ENCODE results near the gene HOXB8.
A peak's percentile ranks its signal among the peaks of the same experiment; 100 is the strongest.

Gene HOXB8

GRCh38 chr17:48583708-48584222 is 31.3 kb downstream of the HOXB8 start:
- no peaks in the 10 kb centered on the region for H3K9me3 ChIP-seq (ENCODE audit: insufficient read depth, low read length)
- 0 out of 2 replicates have a peak overlapping the region, but pooled peaks have one; percentile 93 for H3K9ac ChIP-seq (ENCODE audit: low read length)
- no peaks in the 10 kb centered on the region for H3K36me3 ChIP-seq (replicated peaks; ENCODE audit: low read depth, low read length)
- H3K4me3 ChIP-seq (ENCODE audit: low read length), result no peak overlapping the region
- peaks cover 19% of the 10 kb centered on the region; the same call in 1 of the 2 replicates for H3K79me2 ChIP-seq (ENCODE audit: low read length)
- peak overlapping the region; percentile 98 for H3K4me2 ChIP-seq (ENCODE audit: low read length)
- TF ChIP-seq EZH2phosphoT487 (IDR thresholded peaks at IDR 0.05; ENCODE audit: low read depth) (no peak), CTCF (IDR thresholded peaks at IDR 0.05; ENCODE audit: low read depth, low read length) (no peak)
- H2AFZ ChIP-seq (ENCODE audit: low read depth, low read length), result no peak overlapping the region
- H4K20me1 ChIP-seq (ENCODE audit: insufficient read depth, low read length), result no peaks in the 10 kb centered on the region
- peaks cover 29% of the 10 kb centered on the region for H3K27me3 ChIP-seq (ENCODE audit: low read depth, low read length)
- peaks cover 51% of the 10 kb centered on the region for H3K4me1 ChIP-seq (ENCODE audit: low read length)
- no peak overlapping the region for H3K27ac ChIP-seq (ENCODE audit: low read length)

GRCh38 chr17:48582750-48583069 is 32.4 kb downstream of the HOXB8 start:
- H3K4me1 ChIP-seq (ENCODE audit: low read length), result peaks cover 51% of the 10 kb centered on the region
- no peaks in the 10 kb centered on the region for H3K9me3 ChIP-seq (ENCODE audit: insufficient read depth, low read length)
- no peaks in the 10 kb centered on the region for H4K20me1 ChIP-seq (ENCODE audit: insufficient read depth, low read length)
- no peak overlapping the region for H2AFZ ChIP-seq (ENCODE audit: low read depth, low read length)
- H3K27me3 ChIP-seq (ENCODE audit: low read depth, low read length), result peaks cover 18% of the 10 kb centered on the region
- peak overlapping the region; percentile 98 for H3K4me2 ChIP-seq (ENCODE audit: low read length)
- no peaks in the 10 kb centered on the region for H3K36me3 ChIP-seq (replicated peaks; ENCODE audit: low read depth, low read length)
- TF ChIP-seq CTCF (IDR thresholded peaks at IDR 0.05; ENCODE audit: low read depth, low read length) (no peak), EZH2phosphoT487 (IDR thresholded peaks at IDR 0.05; ENCODE audit: low read depth) (no peak)
- H3K27ac ChIP-seq (ENCODE audit: low read length), result no peak overlapping the region
- H3K79me2 ChIP-seq (ENCODE audit: low read length), result peaks cover 23% of the 10 kb centered on the region
- H3K9ac ChIP-seq (ENCODE audit: low read length), result peak overlapping the region; percentile 99; the same call in 1 of the 2 replicates
- peak overlapping the region; percentile 90; the same call in 1 of the 2 replicates for H3K4me3 ChIP-seq (ENCODE audit: low read length)

GRCh38 chr17:48579760-48580554 is 35.1 kb downstream of the HOXB8 start:
- peak overlapping the region; percentile 90 for H3K4me3 ChIP-seq (ENCODE audit: low read length)
- no peak for TF ChIP-seq CTCF (IDR thresholded peaks at IDR 0.05; ENCODE audit: low read depth, low read length)
- TF ChIP-seq EZH2phosphoT487 (IDR thresholded peaks at IDR 0.05; ENCODE audit: low read depth), result no peak
- H3K4me1 ChIP-seq (ENCODE audit: low read length), result peaks cover 57% of the 10 kb centered on the region
- peaks cover 10% of the 10 kb centered on the region for H3K36me3 ChIP-seq (replicated peaks; ENCODE audit: low read depth, low read length)
- H3K27me3 ChIP-seq (ENCODE audit: low read depth, low read length), result no peaks in the 10 kb centered on the region
- no peak overlapping the region for H2AFZ ChIP-seq (ENCODE audit: low read depth, low read length)
- peaks cover 45% of the 10 kb centered on the region for H3K79me2 ChIP-seq (ENCODE audit: low read length)
- peak overlapping the region; percentile 98 for H3K4me2 ChIP-seq (ENCODE audit: low read length)
- H3K9ac ChIP-seq (ENCODE audit: low read length), result peak overlapping the region; percentile 99
- no peaks in the 10 kb centered on the region for H4K20me1 ChIP-seq (ENCODE audit: insufficient read depth, low read length)
- H3K27ac ChIP-seq (ENCODE audit: low read length), result peak overlapping the region; percentile 92
- H3K9me3 ChIP-seq (ENCODE audit: insufficient read depth, low read length), result no peaks in the 10 kb centered on the region

- Histone ChIP-seq H3K27ac (ENCODE audit: low read length) (peak overlapping the region; percentile 92), H3K4me2 (ENCODE audit: low read length) (peak overlapping the region; percentile 98), H3K9me3 (ENCODE audit: insufficient read depth, low read length) (no peaks in the 10 kb centered on the region), H3K27me3 (ENCODE audit: low read depth, low read length) (no peaks in the 10 kb centered on the region), H3K4me3 (ENCODE audit: low read length) (peak overlapping the region; percentile 90), H3K36me3 (replicated peaks; ENCODE audit: low read depth, low read length) (peaks cover 12% of the 10 kb centered on the region), H2AFZ (ENCODE audit: low read depth, low read length) (no peak overlapping the region), H3K79me2 (ENCODE audit: low read length) (peaks cover 46% of the 10 kb centered on the region), H3K4me1 (ENCODE audit: low read length) (peaks cover 60% of the 10 kb centered on the region), H3K9ac (ENCODE audit: low read length) (peak overlapping the region; percentile 99), H4K20me1 (ENCODE audit: insufficient read depth, low read length) (no peaks in the 10 kb centered on the region)
- TF ChIP-seq EZH2phosphoT487 (IDR thresholded peaks at IDR 0.05; ENCODE audit: low read depth) (no peak), CTCF (IDR thresholded peaks at IDR 0.05; ENCODE audit: low read depth, low read length) (no peak)
These were observed 35.7 kb downstream of the HOXB8 start for GRCh38 chr17:48579471-48579759.

All from OCI-LY3 (cell line).